Left lung (tissue), 10 donors: ENCODE measurements around the gene SUGP1. TPM values are rescaled to one million over a fixed set of nuclear protein-coding genes. Genes with fewer than 3 reads are reported as not detected.

Experiments used
- ATAC-seq: fragments of 200-7000 bp; cut with Tn5 transposase; one replicate; pipeline ENCODE4 v1.9.1; 2020; ENCODE audit warnings: moderate library complexity
- DNase-seq, 4 donors: peaks; one replicate each; pipeline ENCODE4 v3.0.0-alpha.2; 2013 to 2020
- H3K27ac ChIP-seq, 2 donors: fragments of 200-600 bp; sonication (generic) in 1 of 2; one replicate each; pipeline versions ENCODE4 v1.5.0 to v1.8.0; 2020 to 2021
- H3K27me3 ChIP-seq, 2 donors: fragments of 200-600 bp; sonication (generic) in 1 of 2; one replicate each; pipeline versions ENCODE4 v1.5.0 to v1.8.0; 2020 to 2021
- H3K36me3 ChIP-seq, 2 donors: fragments of 200-600 bp; sonication (generic) in 1 of 2; one replicate each; pipeline versions ENCODE4 v1.5.0 to v1.8.0; 2020 to 2021
- H3K4me1 ChIP-seq, 2 donors: fragments of 200-600 bp; one replicate each; pipeline ENCODE4 v1.8.0; 2021
- H3K4me3 ChIP-seq, 2 donors: fragments of 200-600 bp; sonication (generic) in 1 of 2; one replicate each; pipeline versions ENCODE4 v1.5.0 to v1.8.0; 2020 to 2021; ENCODE audit warnings: mild to moderate bottlenecking in 1 of 2
- H3K9me3 ChIP-seq, 2 donors: fragments of 200-600 bp; sonication (generic) in 1 of 2; one replicate each; pipeline versions ENCODE4 v1.5.0 to v1.8.0; 2020 to 2021
- CTCF ChIP-seq, 2 donors: fragments of 200-600 bp; sonication (generic) in 1 of 2; IDR thresholded peaks; one replicate each; pipeline versions ENCODE4 v1.5.0 to v1.8.0; 2021; ENCODE audit warnings: antibody characterized with exemption in 2 of 2
- intact Hi-C, 2 donors: fragments of 100-400 bp; cut with DNase I; formaldehyde crosslinking; loops; one replicate each; pipeline versions ENCODE4 v1.11.2 to v1.14.2; 2022
- polyA plus RNA-seq, 6 donors: library from polyadenylated mRNA; unstranded; fragments of 120-200 nt; gene quantifications; one replicate each; pipeline ENCODE4 v1.2.1, GENCODE V29; 2013; ENCODE audit not compliant: insufficient read length in 6 of 6
- total RNA-seq, 2 donors: library from RNA; stranded (reverse); fragmentation: NEBNext Ultra II Directional; extraction: Animal tissue kit (Norgen Biotek cat#: 25700); gene quantifications; one replicate each; pipeline ENCODE4 v1.2.1, GENCODE V29; 2021
- donor health status: DM: no; HTN: yes; CAD: no.
- donor health status: DM: no; HTN: no; CAD: no.

The SUGP1 gene
- total and polyA plus RNA-seq, 8 donors: 35.6 to 52.4 (median 45.9) TPM

- Histone ChIP-seq H3K4me1 (no peaks in the 10 kb centered on the region), H3K9me3 (no peaks in the 10 kb centered on the region), H3K27ac (no peak overlapping the region), H3K36me3 (peaks cover 2 to 100% of the 10 kb centered on the region in 2 donors), H3K27me3 (no peaks in the 10 kb centered on the region), H3K4me3 (no peak overlapping the region)
- DNase-seq (no peak), ATAC-seq (no peak)
- no peak for TF ChIP-seq CTCF (IDR thresholded peaks at IDR 0.05)
- intact Hi-C loops: no loop called here
These were observed 27.2 kb upstream of the SUGP1 start for GRCh38 chr19:19347401-19348110.

GRCh38 chr19:19345970-19346369 is 25.7 kb upstream of the SUGP1 start:
- DNase-seq: no peak
- ATAC-seq: no peak
- Histone ChIP-seq H3K9me3 (no peaks in the 10 kb centered on the region), H3K4me1 (no peaks in the 10 kb centered on the region), H3K27ac (no peak overlapping the region), H3K4me3 (no peak overlapping the region), H3K27me3 (no peaks in the 10 kb centered on the region), H3K36me3 (peaks cover 0 to 100% of the 10 kb centered on the region in 2 donors)
- TF ChIP-seq CTCF (IDR thresholded peaks at IDR 0.05): no peak
- intact Hi-C loops: no loop called here

GRCh38 chr19:19345232-19345631 is 24.9 kb upstream of the SUGP1 start:
- Histone ChIP-seq H3K27ac (no peak overlapping the region), H3K4me3 (no peak overlapping the region), H3K36me3 (peaks cover 0 to 100% of the 10 kb centered on the region in 2 donors), H3K9me3 (no peaks in the 10 kb centered on the region), H3K27me3 (no peaks in the 10 kb centered on the region), H3K4me1 (no peaks in the 10 kb centered on the region)
- intact Hi-C loops: no loop called here
- ATAC-seq: no peak
- no peak for TF ChIP-seq CTCF (IDR thresholded peaks at IDR 0.05)
- no peak for DNase-seq

GRCh38 chr19:19343762-19344161 is 23.5 kb upstream of the SUGP1 start:
- ATAC-seq (no peak), DNase-seq (no peak)
- Histone ChIP-seq H3K36me3 (peaks cover 0 to 100% of the 10 kb centered on the region in 2 donors), H3K27me3 (no peaks in the 10 kb centered on the region), H3K4me1 (no peaks in the 10 kb centered on the region), H3K27ac (no peak overlapping the region), H3K4me3 (no peak overlapping the region), H3K9me3 (no peaks in the 10 kb centered on the region)
- no peak for TF ChIP-seq CTCF (IDR thresholded peaks at IDR 0.05)
- intact Hi-C loops: no loop called here

GRCh38 chr19:19343016-19343362 is 22.7 kb upstream of the SUGP1 start:
- no peak for DNase-seq
- H3K9me3 ChIP-seq: no peaks in the 10 kb centered on the region
- H3K4me1 ChIP-seq: no peaks in the 10 kb centered on the region
- no peak overlapping the region for H3K27ac ChIP-seq
- no peak overlapping the region for H3K4me3 ChIP-seq
- H3K36me3 ChIP-seq: peaks cover 0 to 100% of the 10 kb centered on the region in 2 donors
- no peak for TF ChIP-seq CTCF (IDR thresholded peaks at IDR 0.05)
- no peak for ATAC-seq
- no peaks in the 10 kb centered on the region for H3K27me3 ChIP-seq
- intact Hi-C loops: no loop called here
